Body of pancreas (tissue), 4 donors: Measurements from ENCODE around the gene GGTLC3.
"Not testable (repeated sequence)": the region's sequence is repeated elsewhere in the genome, so short reads cannot be mapped to it uniquely, and the experiment has no call there.

Experiments used
- POLR2A ChIP-seq, 3 donors: fragments of 450-650 bp; IDR thresholded peaks; one replicate each; pipeline ENCODE4 v1.6.1; 2016; ENCODE audit warnings: antibody characterized with exemption in 3 of 3, mild to moderate bottlenecking in 2 of 3
- TF ChIP-seq, protein P1 (sequence below), 7 experiments: fragments of 450-650 bp in 4 of 7; fragments of 200-600 bp in 3 of 7; sonication (generic) in 3 of 7; IDR thresholded peaks; one replicate each; pipeline ENCODE4 v1.5.1; 2016 to 2019; ENCODE audit warnings: antibody characterized with exemption in 7 of 7

DNA sequence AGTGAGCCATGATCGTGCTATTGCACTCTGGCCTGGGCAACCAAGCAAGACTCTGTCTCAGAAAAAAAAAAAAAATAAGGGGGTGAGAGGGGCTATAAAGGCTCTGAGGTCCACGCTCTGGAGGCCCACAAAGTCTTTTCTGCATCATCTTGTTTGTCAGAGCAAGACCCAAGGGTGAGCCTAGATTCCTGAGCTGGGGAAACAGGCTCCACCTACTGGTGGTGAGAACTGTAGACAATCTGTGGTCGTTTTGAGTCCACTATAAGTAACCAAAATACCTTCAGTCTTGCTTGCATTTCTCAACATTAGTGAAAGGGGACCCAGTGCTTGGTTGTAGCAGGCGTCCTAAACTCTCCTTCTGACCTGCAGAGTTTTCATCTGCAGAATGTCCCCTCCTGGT is 5.4 kb upstream of the GGTLC3 start:
- TF ChIP-seq POLR2A (IDR thresholded peaks at IDR 0.05) = not testable (repeated sequence)
- TF ChIP-seq, protein P1, sequence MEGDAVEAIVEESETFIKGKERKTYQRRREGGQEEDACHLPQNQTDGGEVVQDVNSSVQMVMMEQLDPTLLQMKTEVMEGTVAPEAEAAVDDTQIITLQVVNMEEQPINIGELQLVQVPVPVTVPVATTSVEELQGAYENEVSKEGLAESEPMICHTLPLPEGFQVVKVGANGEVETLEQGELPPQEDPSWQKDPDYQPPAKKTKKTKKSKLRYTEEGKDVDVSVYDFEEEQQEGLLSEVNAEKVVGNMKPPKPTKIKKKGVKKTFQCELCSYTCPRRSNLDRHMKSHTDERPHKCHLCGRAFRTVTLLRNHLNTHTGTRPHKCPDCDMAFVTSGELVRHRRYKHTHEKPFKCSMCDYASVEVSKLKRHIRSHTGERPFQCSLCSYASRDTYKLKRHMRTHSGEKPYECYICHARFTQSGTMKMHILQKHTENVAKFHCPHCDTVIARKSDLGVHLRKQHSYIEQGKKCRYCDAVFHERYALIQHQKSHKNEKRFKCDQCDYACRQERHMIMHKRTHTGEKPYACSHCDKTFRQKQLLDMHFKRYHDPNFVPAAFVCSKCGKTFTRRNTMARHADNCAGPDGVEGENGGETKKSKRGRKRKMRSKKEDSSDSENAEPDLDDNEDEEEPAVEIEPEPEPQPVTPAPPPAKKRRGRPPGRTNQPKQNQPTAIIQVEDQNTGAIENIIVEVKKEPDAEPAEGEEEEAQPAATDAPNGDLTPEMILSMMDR (IDR thresholded peaks at IDR 0.05) = not testable (repeated sequence)
